GM19397 (cell line): ENCODE data around the gene ARHGAP22.

Experiments used
- ATAC-seq: cut with Tn5 transposase; IDR thresholded peaks from one replicate; pipeline ENCODE4 v1.9.1; 2021; ENCODE audit warnings: mild to moderate bottlenecking, moderate library complexity; ENCODE audit not compliant: unreplicated experiment

The ARHGAP22 gene

GRCh38 chr10:48634198-48634983 lies 29.5 kb upstream of the ARHGAP22 start:
- ATAC-seq, result peak; percentile 98

GRCh38 chr10:48633381-48634197 lies 28.7 kb upstream of the ARHGAP22 start:
- peak; percentile 29 for ATAC-seq

GRCh38 chr10:48632166-48632565 lies 27.3 kb upstream of the ARHGAP22 start:
- ATAC-seq, result no peak

GRCh38 chr10:48627984-48628609 lies 23.2 kb upstream of the ARHGAP22 start:
- ATAC-seq, result no peak

GRCh38 chr10:48626986-48627731 lies 22.3 kb upstream of the ARHGAP22 start:
- ATAC-seq, result no peak

GRCh38 chr10:48626447-48626846 lies 21.6 kb upstream of the ARHGAP22 start:
- ATAC-seq, result no peak

GRCh38 chr10:48625826-48626134 lies 20.9 kb upstream of the ARHGAP22 start:
- ATAC-seq, result no peak

GRCh38 chr10:48623607-48624132 lies 18.8 kb upstream of the ARHGAP22 start:
- ATAC-seq, result no peak

GRCh38 chr10:48623009-48623408 lies 18.1 kb upstream of the ARHGAP22 start:
- ATAC-seq, result no peak

GRCh38 chr10:48620719-48621118 lies 15.8 kb upstream of the ARHGAP22 start:
- no peak for ATAC-seq

GRCh38 chr10:48616436-48616835 lies 11.6 kb upstream of the ARHGAP22 start:
- ATAC-seq, result no peak

- peak; percentile 72 for ATAC-seq
Measured at GRCh38 chr10:48614481-48615390, 9.9 kb upstream of the ARHGAP22 start.

GRCh38 chr10:48613016-48613415 lies 8.1 kb upstream of the ARHGAP22 start:
- ATAC-seq, result no peak

- no peak for ATAC-seq
Measured at GRCh38 chr10:48612236-48612943, 7.5 kb upstream of the ARHGAP22 start.

GRCh38 chr10:48611133-48611532 lies 6.3 kb upstream of the ARHGAP22 start:
- no peak for ATAC-seq

GRCh38 chr10:48610585-48611093 lies 5.8 kb upstream of the ARHGAP22 start:
- no peak for ATAC-seq

- ATAC-seq, result no peak
Measured at GRCh38 chr10:48609899-48610584, 5.2 kb upstream of the ARHGAP22 start.

GRCh38 chr10:48609441-48609840 lies 4.6 kb upstream of the ARHGAP22 start:
- ATAC-seq, result no peak
